Stimulated activated CD8-positive, alpha-beta memory T cell treated with anti-CD3 and anti-CD28 coated beads, Interleukin-15, amount 100 ng/mL, for 48 hours (primary cell): ENCODE results near the gene PDE5A.
"Not testable (repeated sequence)": the region's sequence is repeated elsewhere in the genome, so short reads cannot be mapped to it uniquely, and the experiment has no call there.

Source experiments
- DNase-seq, 2 donors: peaks; one replicate each; pipeline ENCODE4 v3.0.0-alpha.2; 2020; ENCODE audit warnings: low read depth in 2 of 2

Gene PDE5A

DNA sequence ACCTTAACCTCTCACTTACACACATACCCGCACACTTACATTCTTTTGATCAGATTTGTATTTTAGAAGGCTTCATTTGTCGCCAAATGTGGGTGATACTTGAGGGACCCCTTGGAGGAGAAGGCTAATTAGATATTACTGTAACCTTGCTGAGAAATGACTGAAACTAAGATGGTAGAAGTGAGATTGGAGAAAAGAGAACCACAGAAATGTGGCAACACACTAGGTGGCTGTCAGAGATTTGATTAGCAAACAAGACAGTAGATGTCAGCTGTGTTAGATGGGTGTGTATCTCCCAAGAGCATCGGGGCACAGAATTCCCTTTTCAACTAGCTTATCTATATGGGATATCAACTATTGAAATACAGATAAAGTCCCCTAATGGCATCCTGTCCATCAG is 157.3 kb downstream of the PDE5A start:
- no peak for DNase-seq

DNA sequence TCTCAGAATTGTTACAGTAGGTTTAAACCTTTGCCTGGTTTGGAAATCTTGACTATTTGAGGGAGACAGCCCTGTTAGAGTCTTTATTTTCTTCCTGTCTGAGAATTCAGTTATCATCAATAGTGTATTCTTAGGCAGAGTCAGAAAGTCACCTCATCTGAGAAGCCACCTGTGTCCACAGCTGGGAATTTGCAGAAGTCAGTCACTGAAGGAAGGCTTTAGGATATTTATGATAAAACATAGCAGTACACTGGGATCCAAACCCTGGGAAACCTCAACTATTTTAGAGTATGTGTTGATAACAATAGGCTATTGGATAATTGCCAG is 157.9 kb downstream of the PDE5A start:
- DNase-seq, result not testable (repeated sequence)

DNA sequence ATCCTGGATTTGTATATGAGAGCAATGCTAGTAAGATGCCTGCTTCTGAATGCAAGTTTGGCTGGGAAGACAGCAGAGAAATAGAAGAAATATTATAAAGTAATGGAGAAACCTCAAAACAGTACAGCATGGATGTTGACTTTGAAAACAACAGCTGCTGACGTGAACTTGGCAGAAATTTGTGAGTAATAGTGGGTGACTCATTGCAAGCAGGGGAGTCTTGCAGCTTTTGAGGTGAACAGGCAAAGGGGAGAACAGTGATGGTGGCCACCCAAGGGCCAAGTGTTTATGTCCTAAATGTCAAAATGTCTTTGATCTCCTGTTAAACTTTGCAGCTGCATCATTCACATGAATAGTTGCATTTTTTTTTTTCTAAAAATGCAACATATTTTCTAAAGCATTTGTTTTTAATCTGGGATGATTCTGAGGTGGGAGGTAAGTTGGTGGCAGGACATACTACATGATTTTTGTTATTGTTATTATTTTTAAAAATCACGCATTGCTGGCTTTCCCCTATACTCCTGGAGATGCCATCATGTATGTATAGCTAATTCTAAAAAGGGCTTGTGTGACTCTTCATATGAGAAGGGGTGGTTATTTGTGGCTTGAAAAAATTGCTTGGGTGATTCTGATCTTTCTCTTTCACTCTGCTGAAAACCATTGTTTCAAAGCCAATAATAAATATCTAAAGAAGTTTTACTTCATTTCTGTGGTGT is 158.4 kb downstream of the PDE5A start:
- DNase-seq, result not testable (repeated sequence)

DNA sequence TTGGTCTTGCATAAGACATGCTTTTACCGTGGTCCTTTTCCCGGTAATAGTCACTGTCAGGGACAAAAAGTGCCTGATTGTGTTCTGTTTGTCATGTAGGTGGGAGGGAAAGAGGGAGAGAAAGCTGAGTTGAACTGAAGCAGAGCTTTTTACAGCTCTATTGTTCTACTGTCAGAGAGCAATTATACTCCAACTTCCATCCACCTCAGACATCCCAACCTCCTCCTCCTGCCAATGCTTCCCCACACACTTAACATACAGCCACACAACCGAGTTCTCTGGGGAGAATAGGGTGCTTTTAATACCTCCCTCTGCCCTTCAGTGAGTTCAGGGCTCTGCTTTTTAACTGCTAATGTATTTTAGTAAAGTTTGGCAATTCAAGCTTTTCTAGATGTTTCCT is 159.6 kb downstream of the PDE5A start:
- DNase-seq, result not testable (repeated sequence)

DNA sequence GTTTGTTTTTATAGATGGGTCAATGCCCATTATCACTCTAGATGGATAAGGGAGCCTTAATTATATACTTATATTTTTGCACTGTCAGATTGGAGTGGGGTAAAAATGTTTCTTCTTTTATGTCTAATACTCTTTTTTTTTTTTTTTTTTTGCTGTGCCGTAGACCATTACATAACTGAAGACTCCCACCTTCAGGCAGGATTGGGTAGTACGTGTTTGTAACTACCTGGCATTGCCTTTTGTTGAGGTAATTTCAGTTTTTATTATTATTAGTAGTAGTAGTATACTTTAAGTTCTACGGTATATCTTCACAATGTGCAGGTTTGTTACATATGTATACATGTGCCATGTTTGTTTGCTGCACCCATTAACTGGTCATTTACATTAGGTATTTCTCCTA is 165.9 kb downstream of the PDE5A start:
- not testable (repeated sequence) for DNase-seq

DNA sequence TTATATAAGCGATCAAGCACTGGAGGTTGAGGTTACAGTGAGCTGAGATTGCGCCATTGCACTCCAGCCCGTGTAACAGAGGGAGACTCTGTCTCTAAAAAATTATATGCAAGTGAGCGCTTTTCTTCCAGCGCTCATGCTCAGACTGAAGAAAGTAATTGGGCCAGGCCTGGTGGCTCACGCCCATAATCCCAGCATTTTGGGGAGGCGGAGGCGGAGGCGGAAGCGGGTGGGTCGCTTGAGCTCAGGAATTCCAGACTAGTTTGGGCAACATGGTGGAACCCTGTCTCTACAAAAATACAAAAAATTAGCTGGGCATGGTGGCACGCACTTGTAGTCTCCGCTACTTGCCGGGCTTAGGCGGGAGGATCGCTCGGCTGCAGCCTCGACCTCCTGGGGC is 172.9 kb downstream of the PDE5A start:
- DNase-seq, result not testable (repeated sequence)

DNA sequence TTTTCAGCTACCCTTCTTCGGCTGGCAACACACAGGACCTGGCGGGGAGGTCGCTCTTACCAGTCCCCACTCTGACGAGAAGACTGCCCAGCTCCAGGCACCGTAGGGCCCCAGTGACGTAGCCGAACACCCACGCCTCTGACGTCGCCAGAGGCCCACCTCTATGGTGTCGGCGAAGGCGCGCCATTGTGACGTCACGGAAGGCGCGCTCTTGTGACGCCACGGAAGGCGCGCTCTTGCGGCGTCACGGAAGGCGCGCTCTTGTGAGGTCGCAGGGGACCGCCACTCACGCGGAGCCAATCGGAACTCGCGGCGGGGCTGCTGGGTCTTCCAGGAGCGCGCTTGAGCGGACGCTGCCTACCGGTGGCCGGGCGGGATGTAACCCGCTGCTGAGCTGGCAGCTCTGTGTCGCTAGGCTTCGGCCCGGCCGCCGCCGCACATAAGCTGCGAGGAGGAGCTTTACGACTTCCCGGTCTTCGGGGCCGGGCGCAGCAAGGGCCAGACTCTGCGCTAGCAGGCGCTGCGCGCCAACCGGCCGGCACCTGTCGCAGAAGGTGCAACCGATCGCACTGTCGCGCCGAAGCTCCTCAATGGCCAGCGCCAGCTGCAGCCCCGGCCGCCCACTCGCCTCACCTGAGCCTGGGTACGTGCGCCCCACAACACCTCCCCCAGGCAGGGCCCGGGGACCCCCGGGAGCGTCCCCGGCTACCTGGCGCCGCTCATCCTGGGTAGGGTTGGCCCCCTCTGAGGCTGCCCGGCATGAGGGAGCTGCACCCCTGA is 173.9 kb downstream of the PDE5A start:
- peak; percentile 93 to 95 for DNase-seq

DNA sequence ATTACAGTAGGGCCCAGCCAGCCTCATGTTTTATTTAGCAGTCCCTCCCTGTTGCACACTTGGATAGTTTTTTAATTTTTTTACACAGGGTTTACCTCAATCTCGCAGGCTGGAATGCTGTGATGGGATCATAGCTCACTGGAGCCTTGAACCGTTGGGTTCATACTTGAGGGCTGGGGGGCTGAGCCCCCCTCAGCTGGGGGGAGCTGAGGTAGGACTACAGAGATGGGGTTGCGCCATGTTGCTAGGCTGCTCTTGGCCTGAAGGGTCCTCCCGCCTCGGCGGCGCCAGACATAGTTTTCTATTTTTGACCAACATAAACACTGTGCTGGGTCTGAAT is 174.5 kb downstream of the PDE5A start:
- DNase-seq, result not testable (repeated sequence)

DNA sequence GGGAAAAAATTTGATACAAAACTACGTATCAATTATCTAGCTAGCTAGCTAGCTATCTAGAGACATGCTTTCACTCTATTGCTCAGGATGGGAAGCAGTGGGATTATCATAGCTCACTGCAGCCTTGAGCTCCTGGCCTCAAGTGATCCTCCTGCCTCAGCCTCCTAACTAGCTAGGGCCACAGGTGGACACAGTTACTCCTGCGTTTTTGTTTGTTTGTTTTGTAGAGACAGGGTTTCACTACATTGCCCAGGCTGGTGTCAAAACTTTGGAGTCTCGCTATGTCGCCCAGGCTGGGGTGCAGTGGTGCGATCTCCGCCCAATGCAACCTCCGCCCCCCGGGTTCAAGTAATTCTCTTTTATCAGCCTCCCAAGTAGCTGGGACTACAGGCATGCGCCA is 175.3 kb downstream of the PDE5A start:
- DNase-seq, result not testable (repeated sequence)

DNA sequence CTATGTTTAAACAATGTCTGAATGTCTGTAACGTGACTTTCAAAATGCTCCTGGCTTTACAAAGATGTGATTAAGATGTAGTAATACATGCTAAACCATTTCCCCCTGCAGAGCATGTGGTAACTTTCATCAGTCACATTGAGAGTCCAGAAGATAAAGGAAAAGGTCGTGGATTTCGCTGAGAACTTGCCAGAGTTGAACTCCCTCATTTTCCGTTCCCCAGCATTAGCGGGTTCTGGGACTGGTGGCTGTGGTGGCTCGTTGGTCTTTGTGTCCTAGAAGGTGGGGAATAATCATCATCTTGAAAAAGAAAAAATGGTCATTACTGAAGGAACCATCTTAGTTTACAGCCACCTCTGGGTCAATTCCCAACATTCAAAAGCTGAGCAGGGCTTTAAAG is 178.8 kb downstream of the PDE5A start:
- DNase-seq, result not testable (repeated sequence)
